SK-N-SH treated with all-trans-retinoic acid at 6 μM for 48 hours (cell line): ENCODE results near the gene BRMS1.

Experiments used
- ARNTL ChIP-seq: fragments of 450-650 bp; formaldehyde crosslinking; IDR thresholded peaks from 2 replicates; pipeline ENCODE4 v1.5.0; 2020; ENCODE audit warnings: low read depth, mild to moderate bottlenecking, moderate library complexity, borderline replicate concordance
- RARB ChIP-seq: fragments of 250-450 bp; sonication (Bioruptor Pico); IDR thresholded peaks from 2 replicates; pipeline ENCODE4 v1.8.0; 2021; ENCODE audit warnings: mild to moderate bottlenecking, moderate library complexity
- ZFP3 ChIP-seq: fragments of 250-450 bp; sonication (Bioruptor Pico); IDR thresholded peaks from 2 replicates; pipeline ENCODE4 v1.5.0; 2020; ENCODE audit warnings: mild to moderate bottlenecking, moderate library complexity
- ZNF565 ChIP-seq: fragments of 450-650 bp; formaldehyde crosslinking; conservative IDR thresholded peaks from 2 replicates; pipeline ENCODE4 v1.5.0; 2020; ENCODE audit warnings: low read depth, mild to moderate bottlenecking, moderate library complexity

DNA sequence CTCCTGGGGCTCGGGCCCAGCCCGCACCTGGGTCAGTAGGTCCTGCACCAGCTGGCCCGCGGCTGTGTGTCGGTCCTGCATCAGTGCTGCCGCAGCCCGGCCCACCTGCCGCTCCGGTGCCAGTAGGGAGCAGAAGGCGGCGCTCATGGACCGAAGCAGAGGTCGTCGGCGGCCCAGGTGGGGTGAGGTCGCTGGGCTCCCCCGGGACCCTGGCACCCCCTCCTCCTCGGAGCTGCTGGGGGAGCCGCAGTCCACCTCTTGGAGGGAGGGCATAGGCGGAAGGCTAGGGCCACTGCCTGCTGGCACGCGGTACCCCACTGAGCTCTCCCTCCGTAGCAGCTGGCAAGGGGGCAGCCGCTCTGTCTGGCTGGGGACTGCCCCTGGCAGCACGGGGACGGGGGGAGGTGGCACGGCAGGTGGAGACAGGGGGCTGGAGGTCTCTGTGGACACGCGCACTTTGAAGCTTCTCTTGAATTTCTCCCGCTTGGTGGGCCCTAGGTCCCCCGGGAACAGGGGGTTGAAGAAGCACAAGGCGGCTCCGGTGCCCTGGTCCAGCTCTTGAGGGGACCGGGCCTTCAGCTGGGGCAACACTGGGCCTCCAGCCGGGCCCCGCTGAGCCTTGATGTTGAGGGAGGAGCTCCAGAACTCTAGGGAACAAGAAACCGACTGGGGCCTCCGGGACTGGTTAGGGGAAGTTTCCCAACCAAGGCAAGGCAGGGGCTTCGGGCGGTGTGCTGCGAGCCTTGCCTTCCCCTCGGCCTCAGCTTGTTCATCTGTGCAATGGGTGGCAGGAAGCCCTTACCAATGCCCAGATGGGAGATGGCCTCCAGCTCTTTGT is 10.1 kb downstream of the BRMS1 start:
- TF ChIP-seq ZFP3, result no peak
- no peak for TF ChIP-seq RARB (CRISPR knock-in tag)
- TF ChIP-seq ZNF565 (CRISPR knock-in tag), result no peak
- no peak for TF ChIP-seq ARNTL (CRISPR knock-in tag)
